A549 treated with AZD9567 at 1 μM for 4 hours (cell line): ENCODE measurements around the gene BCAM. TPM values are rescaled to one million over a fixed set of nuclear protein-coding genes. Genes with fewer than 3 reads are reported as not detected.

Experiments used
- total RNA-seq: library from RNA; stranded (reverse); fragments of 200-300 nt; extraction: Qiagen RNA extraction; gene quantifications from 5 replicates; pipeline ENCODE4 v1.2.3, GENCODE V29; 2022; ENCODE audit not compliant: insufficient read depth

BCAM gene
- total RNA-seq: 53.6 to 84.4 TPM (median 82.5 TPM) in 5 replicates

GRCh38 chr19:44808463-44809371, at the start of gene BCAM:
TSS of gene BCAM (plus strand) at chr19:44809103. CDS start at chr19:44809125, 22 bp downstream.

GRCh38 chr19:44777715-44778347, 31.1 kb upstream of the BCAM start, which contains the start of gene CBLC:
TSS of gene CBLC (plus strand) at chr19:44777890. CDS start at chr19:44777932, 42 bp downstream.

GRCh38 chr19:44845612-44846454, 36.9 kb downstream of the BCAM start, which contains the start of gene NECTIN2:
TSS of gene NECTIN2 (plus strand) at chr19:44846297. CDS start at chr19:44846526, 229 bp downstream.

Other genes with a start within 250 kb of the BCAM start
- gene IGSF23, start 195.5 kb upstream of the BCAM start, total RNA-seq: 0.45 to 0.85 TPM (median 0.56 TPM) in 4 of 5 replicates, not detected in the other
- gene PVR, start 165.2 kb upstream of the BCAM start, total RNA-seq: 105 to 118 TPM (median 111 TPM) in 5 replicates
- 8.1 to 12.4 TPM (median 9.7 TPM) in 5 replicates for gene CEACAM19, start 137.6 kb upstream of the BCAM start, total RNA-seq
- 0.12 to 0.16 TPM (median 0.14 TPM) in 4 of 5 replicates, not detected in the other for gene CEACAM16, start 110.0 kb upstream of the BCAM start, total RNA-seq
- 25.3 to 59.4 TPM (median 53.0 TPM) in 5 replicates for gene BCL3, start 60.4 kb upstream of the BCAM start, total RNA-seq
- gene CBLC, start 31.2 kb upstream of the BCAM start, total RNA-seq: not detected in 5 replicates
- 57.3 to 79.5 TPM (median 73.5 TPM) in 5 replicates for gene NECTIN2, start 37.2 kb downstream of the BCAM start, total RNA-seq
- gene TOMM40, start 82.2 kb downstream of the BCAM start, total RNA-seq: 222 to 250 TPM (median 240 TPM) in 5 replicates
- 12.6 to 20.0 TPM (median 15.3 TPM) in 5 replicates for gene APOE, start 96.7 kb downstream of the BCAM start, total RNA-seq
- 74.0 to 128 TPM (median 117 TPM) in 5 replicates for gene APOC1, start 105.5 kb downstream of the BCAM start, total RNA-seq
- gene APOC4, start 133.1 kb downstream of the BCAM start, total RNA-seq: not detected in 5 replicates
- not detected in 5 replicates for gene APOC2, start 136.9 kb downstream of the BCAM start, total RNA-seq
- 149 to 198 TPM (median 172 TPM) in 5 replicates for gene CLPTM1, start 146.3 kb downstream of the BCAM start, total RNA-seq
- 18.2 to 47.3 TPM (median 36.6 TPM) in 5 replicates for gene RELB, start 192.4 kb downstream of the BCAM start, total RNA-seq
- gene CLASRP, start 229.9 kb downstream of the BCAM start, total RNA-seq: 32.1 to 79.8 TPM (median 76.7 TPM) in 5 replicates